GM21423 (cell line): ENCODE measurements around the gene ARGLU1.

Experiments used
- ATAC-seq: cut with Tn5 transposase; IDR thresholded peaks from one replicate; pipeline ENCODE4 v1.9.1; 2021; ENCODE audit warnings: mild to moderate bottlenecking, moderate library complexity; ENCODE audit not compliant: unreplicated experiment

ARGLU1 gene

GRCh38 chr13:106587787-106588186 lies 19.9 kb upstream of the ARGLU1 start:
- ATAC-seq: no peak

DNA sequence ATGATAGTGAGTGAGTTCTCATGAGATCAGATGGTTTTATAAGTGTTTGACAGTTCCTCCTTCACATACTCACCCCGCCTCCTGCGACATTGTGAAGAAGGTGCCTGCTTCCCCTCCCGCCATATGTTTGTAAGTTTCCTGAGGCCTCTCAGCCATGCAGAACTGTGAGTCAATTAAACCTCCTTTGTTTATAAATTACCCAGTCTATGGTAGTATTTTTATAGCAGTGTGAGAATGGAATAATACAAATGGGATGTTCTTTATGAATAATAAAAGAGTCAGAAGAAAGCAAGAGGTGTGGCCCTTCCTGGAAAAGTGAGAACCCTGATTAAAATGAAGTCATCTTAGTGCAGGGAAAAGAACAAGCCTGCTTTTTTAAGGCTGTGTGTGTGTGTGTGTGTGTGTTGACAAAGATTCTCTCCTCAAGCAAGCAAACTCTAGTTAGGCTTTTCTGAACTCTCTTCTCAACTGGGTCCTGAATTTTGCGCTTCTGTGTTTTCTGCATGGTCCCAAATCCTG lies 18.8 kb upstream of the ARGLU1 start:
- no peak for ATAC-seq

DNA sequence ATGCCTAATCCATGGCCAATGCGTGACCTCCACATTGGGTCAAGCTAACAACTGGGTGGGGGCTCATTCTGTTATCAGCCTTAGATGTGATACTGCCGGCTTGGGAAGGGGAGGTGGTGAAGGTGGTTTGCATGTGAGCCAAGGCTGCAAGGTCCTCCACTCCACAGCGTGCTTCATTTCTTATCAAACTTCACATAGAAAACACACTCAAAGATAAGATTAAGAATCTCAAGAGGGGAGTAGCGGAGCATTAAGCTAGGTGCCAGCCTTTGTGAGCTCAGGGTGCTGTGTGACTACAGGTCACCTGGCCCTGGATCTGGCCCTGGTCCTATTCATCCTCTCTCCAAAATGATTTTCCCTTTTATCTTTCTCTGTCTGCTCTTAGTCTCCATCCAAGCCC lies 13.3 kb upstream of the ARGLU1 start:
- no peak for ATAC-seq

- no peak for ATAC-seq
Observed at GRCh38 chr13:106575896-106576295, 8.0 kb upstream of the ARGLU1 start.

GRCh38 chr13:106573868-106574267 lies 5.9 kb upstream of the ARGLU1 start:
- no peak for ATAC-seq

DNA sequence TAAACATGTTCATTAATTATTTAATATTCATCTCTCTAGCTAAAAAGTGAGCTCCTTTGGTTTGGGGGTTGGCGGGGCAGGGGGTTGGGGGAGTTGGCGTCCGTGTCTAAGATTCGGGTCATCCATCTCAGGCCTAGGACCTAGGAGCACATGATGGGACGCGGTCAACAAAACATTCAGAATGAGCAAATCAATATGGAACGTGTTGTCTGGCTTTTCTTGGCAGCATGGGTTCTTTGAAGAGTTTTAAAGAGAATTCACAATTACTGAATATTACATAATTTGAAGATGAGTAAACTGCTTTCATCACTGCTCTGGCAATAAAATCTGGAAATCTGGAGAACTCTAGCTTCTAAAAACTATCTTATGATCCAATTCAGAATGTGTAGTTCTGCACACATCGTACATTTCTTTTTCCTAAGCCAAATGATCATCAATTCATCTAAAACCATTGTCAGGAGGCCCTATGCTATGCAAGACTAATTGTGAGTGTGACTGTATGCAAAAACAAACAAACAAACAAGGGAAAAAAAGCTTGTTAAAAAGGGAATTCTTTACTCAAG lies 5.4 kb upstream of the ARGLU1 start:
- no peak for ATAC-seq

DNA sequence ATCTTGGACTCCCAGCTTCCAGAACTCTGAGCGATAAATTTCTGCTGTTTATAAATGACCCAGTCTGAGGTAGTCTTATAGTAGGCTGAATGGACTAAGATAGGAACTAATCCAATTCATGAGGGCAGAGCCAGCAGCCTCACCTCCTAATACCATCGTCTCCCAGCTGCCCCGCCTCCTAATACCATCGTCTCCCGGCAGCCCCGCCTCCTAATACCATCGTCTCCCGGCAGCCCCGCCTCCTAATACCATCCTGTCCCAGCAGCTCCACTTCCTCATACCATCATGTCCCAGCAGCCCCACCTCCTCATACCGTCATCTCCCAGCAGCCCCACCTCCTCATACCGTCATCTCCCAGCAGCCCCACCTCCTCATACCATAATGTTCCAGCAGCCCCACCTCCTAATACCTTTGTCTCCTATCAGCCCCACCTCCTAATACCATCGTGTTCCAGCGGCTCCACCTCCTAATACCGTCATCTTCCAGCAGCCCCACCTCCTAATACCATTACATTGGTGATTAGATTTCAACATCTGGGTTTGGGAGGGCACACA lies 2.4 kb upstream of the ARGLU1 start:
- ATAC-seq: no peak

DNA sequence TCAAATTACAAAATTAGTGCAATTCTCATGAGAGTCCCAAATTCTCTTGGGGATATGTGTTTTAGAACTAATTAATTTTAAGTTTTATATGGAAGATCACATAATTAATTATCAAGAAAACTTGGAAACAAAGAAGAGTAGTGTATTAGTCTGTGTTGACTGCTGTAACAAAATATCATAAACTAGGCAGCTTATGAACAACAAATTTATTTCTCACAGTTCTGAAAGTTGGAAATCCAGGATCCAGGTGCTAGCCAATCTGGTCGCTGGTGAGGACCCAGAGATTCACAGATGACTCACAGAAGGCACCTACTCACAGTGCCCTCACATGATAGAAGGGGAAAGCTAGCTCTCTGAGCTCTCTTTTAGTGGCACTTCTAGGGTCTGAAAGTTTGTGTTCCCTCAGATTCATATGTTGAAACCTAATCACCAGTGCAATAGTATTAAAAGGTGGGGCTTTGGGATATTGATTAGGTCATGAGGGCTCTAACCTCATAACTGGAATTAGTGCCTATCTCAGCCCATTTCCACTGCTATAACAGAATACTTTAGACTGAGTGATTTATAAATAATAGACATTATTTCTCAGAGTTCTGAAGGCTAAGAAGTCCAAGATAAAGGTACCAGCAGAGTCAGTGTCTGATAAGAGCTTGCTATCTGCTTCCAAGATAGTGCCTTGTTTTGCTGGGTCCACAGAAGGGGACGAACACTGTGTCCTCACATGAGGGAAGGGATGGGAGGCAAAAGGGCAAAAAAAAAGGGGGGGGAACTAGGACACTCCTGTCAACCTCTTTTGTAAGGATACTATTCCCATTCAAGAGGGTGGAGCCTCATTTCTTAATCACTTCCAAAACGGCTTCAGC lies 1.5 kb upstream of the ARGLU1 start:
- no peak for ATAC-seq

DNA sequence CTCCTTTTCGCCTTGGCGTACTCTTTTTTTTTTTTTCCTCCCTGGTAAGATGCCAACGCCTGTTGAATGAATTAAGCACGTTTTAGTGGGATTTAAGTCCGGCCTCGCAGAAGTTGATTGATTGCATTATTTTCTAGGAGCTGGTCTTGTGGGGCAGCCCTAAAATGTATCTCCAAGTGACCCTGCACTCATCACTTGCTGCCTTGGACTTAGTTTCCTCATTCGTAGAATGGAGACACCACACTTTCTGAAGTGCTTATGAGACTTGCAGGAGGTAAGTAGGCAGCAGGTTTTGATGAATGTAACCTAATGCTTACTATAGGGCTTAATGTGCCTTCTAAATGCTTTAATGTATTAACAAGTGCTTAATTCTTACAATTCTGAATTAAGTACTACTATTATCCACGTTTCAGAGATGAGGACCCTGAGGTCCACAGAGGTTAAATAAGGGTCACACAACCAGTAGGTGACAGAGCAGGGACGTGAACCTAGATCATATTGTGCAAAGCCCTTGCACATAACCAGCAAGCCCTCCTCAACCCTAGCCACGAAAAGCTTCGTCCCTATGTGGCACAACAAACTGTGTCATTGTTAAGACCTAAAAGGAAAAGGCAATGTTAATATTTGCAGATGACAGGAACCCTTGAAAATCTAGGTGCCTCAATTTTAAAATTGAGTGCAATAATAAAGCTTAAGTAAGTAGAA lies 514 bp upstream of the ARGLU1 start:
- ATAC-seq: peak; percentile 32

GRCh38 chr13:106566641-106567473 lies 1.1 kb downstream of the ARGLU1 start:
- peak; percentile 39 for ATAC-seq

- no peak for ATAC-seq
Observed at GRCh38 chr13:106565127-106565775, 2.7 kb downstream of the ARGLU1 start.

DNA sequence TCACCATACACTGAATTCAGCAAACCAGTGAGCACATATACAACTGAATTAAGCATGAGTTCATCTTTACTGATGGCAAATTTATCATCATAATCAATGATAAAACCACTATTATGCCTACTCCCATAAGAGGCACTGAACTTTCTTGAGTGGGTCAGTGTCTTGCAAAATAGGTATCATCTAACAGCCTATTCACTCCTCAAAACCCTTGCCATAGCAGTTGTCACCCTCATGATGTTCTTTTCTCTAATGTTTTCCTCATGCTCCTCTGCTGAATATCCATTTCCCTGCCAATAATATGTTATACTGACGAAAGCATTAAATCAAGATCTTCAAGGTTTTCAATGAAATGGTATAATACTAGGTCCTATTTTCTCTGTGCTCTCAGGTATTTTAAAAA lies 5.6 kb downstream of the ARGLU1 start:
- no peak for ATAC-seq

DNA sequence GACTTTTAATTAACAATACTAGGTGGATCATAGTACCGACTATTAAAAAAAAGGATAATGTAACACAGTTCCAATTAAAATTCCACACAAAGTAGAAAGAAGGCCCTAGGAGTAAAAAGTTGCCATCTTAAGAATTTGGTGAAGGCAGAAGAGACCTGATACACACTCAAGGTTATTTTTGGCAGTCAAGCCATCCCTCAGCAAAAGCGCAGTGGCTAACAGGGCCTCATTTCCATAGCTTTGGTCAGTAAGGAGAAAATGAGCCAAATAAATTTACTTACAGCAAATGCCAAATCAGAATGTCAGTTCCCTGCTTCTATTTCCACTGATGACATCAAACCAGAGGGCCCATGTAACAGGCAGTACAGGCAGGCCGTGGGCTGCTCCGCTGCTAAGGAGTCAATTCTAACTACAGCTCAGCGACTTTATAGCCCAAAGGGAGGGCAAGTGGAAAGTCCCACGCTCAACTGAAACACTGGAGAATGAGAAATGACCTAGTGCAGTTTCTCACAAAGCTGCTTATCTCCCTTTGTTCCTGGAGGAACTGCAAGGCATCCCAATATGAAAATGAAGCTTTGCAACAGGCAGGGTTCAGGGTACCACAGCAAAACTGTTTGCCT lies 6.3 kb downstream of the ARGLU1 start:
- peak; percentile 76 for ATAC-seq

- ATAC-seq: no peak
Observed at GRCh38 chr13:106560821-106561220, 7.1 kb downstream of the ARGLU1 start.

GRCh38 chr13:106558527-106558926 lies 9.4 kb downstream of the ARGLU1 start:
- no peak for ATAC-seq

DNA sequence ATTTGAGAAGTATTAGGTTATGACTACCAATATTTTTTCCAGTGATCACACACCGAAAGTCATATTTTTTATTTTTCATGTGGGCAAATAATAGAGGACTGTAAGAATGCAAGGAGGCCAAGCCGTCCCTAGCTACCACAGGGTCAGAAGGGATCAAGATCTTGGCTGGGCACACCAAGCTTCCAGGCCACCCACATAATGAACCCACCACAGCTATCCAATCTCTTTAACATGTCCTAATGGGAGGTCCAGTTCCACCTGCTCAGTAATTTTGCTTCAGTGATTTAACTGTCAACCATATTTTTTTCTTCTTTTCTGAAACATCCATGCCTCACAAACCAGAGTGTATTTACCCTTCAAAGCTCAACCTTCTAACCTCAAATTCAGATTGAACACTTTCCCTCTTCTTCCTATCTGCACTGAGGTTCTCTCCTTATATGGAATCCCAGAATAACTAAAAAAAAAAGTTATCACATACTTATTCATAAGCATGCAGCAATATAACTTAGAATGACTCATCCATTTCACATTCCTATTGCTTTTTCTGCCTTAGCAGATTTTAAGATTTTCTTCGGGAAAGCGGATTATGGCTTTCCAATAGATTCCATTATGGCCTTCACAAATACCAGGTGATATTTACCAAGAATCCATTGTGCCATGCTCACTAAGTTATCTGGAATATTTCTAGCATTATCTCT lies 12.2 kb downstream of the ARGLU1 start:
- no peak for ATAC-seq

- no peak for ATAC-seq
Observed at GRCh38 chr13:106551751-106552150, 16.2 kb downstream of the ARGLU1 start.

GRCh38 chr13:106551350-106551749 lies 16.6 kb downstream of the ARGLU1 start:
- ATAC-seq: no peak

DNA sequence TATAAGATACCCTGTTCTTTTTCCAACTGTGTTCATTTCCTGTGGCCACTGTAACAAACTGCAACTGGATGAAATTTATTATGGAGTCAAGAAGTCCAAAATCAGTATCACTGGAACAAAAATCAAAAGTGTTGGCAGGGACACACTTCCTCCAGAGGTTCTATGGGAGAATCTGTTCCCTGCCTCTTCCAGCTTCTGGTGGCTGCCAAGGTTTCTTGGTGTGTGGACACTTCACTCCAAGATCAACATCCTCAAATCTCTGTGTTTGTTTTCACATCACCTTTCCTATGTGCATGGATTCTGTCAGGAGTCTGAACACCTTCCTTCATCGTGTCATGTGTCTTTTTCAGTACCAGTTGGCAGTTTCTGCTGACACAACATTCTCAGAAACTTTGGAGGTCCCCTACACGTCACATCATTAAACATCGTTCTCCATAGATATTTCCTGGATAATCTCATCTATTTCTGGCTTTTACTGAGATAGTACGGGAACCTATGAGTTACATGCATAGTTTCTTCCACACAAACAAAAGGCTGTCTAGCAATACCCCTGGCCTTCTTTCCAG lies 17.3 kb downstream of the ARGLU1 start:
- ATAC-seq: no peak
